Fibroblast of gingiva (primary cell): Measurements from ENCODE around the gene RPUSD3.
A peak's percentile ranks its signal among the peaks of the same experiment; 100 is the strongest.

Source experiments
- DNase-seq: peaks from one replicate; pipeline ENCODE4 v3.0.0-alpha.2; 2011; ENCODE audit warnings: low read depth

Gene RPUSD3

GRCh38 chr3:9806688-9807589 is 36.9 kb downstream of the RPUSD3 start:
- no peak for DNase-seq

- DNase-seq: no peak
Observed at GRCh38 chr3:9806137-9806536, 37.7 kb downstream of the RPUSD3 start.

GRCh38 chr3:9804996-9805395 is 38.8 kb downstream of the RPUSD3 start:
- DNase-seq: no peak

GRCh38 chr3:9803494-9803893 is 40.3 kb downstream of the RPUSD3 start:
- no peak for DNase-seq

- DNase-seq: no peak
Observed at GRCh38 chr3:9800529-9800928, 43.3 kb downstream of the RPUSD3 start.

- no peak for DNase-seq
Observed at GRCh38 chr3:9797196-9797945, 46.4 kb downstream of the RPUSD3 start.

- no peak for DNase-seq
Observed at GRCh38 chr3:9795207-9795606, 48.6 kb downstream of the RPUSD3 start.

- no peak for DNase-seq
Observed at GRCh38 chr3:9794400-9794799, 49.4 kb downstream of the RPUSD3 start.

GRCh38 chr3:9793161-9793781 is 50.5 kb downstream of the RPUSD3 start:
- peak; percentile 32 for DNase-seq

GRCh38 chr3:9792405-9793160 is 51.2 kb downstream of the RPUSD3 start, which contains the start of the genes ARPC4 and TADA3:
TSS of gene ARPC4 (plus strand) at chr3:9793082. CDS start at chr3:9793122, 40 bp downstream.
TSS of gene TADA3 (minus strand) at chr3:9792473. CDS start at chr3:9791466, 1,007 bp downstream.
- DNase-seq: peak; percentile 95

- no peak for DNase-seq
Observed at GRCh38 chr3:9791790-9792404, 51.9 kb downstream of the RPUSD3 start.

- DNase-seq: no peak
Observed at GRCh38 chr3:9791127-9791526, 52.7 kb downstream of the RPUSD3 start.
